ENCODE results near the gene OR2A2. TPM values are rescaled to one million over a fixed set of nuclear protein-coding genes. Genes with fewer than 3 reads are reported as not detected.
A peak's percentile ranks its signal among the peaks of the same experiment; 100 is the strongest.

The OR2A2 gene
- total and polyA plus RNA-seq, 9 of the 15 experiments (the other 6 are each of a cell fraction or from before 2014, with no cell fraction given), result not detected

DNA sequence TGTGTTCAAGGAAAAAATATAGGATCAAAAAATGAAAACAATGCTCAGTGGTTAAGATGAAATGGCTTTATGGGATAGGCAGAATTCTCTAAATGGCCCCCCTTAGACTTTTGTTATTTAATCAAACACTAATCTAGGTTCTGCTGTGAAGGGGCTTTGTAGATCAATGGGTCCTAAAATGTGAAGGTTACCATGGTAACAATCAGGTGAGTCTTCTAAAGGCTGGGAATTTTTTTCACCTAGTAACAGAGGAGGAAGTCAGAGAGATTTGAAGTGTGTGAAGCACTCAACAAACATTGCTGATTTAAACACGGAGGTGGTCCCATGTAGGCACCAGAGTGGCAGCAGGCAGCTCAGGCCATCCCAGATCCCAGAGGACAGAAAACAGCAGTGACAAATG lies 24.7 kb downstream of the OR2A2 start:
- intact Hi-C loops (cut with micrococcal nuclease) (loop anchor here (5.0 kb wide), 1 partner anchor 397 kb away; no protein-coding TSS in a partner anchor), in situ Hi-C loops (cut with MboI) (no loop called here)
- CTCF ChIA-PET (ENCODE audit: low intra/inter-chr PET ratio), result no interaction called here

More for the DNA sequence above, 24.7 kb downstream of the OR2A2 start:
- POLR2A ChIA-PET, result no interaction called here
- Histone ChIP-seq H3K4me2 (ENCODE audit: insufficient read depth, low read length) (no peak overlapping the region), H3K9ac (ENCODE audit: insufficient read depth in 1 of 2, low read depth in 2 of 2, low read length in 2 of 2) (no peak overlapping the region), H4K20me1 (replicated peaks; ENCODE audit: control insufficient read depth, insufficient read depth, low read length) (no peaks in the 10 kb centered on the region), H3K36me3 (ENCODE audit: control insufficient read depth, insufficient read depth, low read length) (no peaks in the 10 kb centered on the region), H3K9me3 (replicated peaks; ENCODE audit: control insufficient read depth, insufficient read depth, low read depth, low read length) (no peaks in the 10 kb centered on the region), H2AFZ (ENCODE audit: low read depth, low read length) (no peak overlapping the region), H3K9me1 (ENCODE audit: control insufficient read depth, insufficient read depth, low read length) (no peaks in the 10 kb centered on the region), H3K79me2 (ENCODE audit: control insufficient read depth, insufficient read depth, low read length) (no peaks in the 10 kb centered on the region), H3K27ac (ENCODE audit: extremely low read depth, low read depth, low read length) (no peak overlapping the region), H3K4me3 (no peak overlapping the region), H3K4me1 (replicated peaks in 1 of 2; ENCODE audit: control insufficient read depth in 2 of 2, insufficient read depth in 2 of 2, low read length in 2 of 2) (no peaks in the 10 kb centered on the region), H3K27me3 (ENCODE audit: control insufficient read depth in 2 of 2, insufficient read depth in 2 of 2, low read length in 2 of 2) (no peaks in the 10 kb centered on the region)
- no peak for TF ChIP-seq BDP1 (IDR thresholded peaks at IDR 0.05; ENCODE audit: insufficient read depth, insufficient read length)
- TF ChIP-seq RFX1 (IDR thresholded peaks at IDR 0.05), result peak; percentile 87
- TF ChIP-seq TEAD2 (tag; IDR thresholded peaks at IDR 0.05), result no peak
- TF ChIP-seq SNIP1 (IDR thresholded peaks at IDR 0.05; ENCODE audit: low read depth), result no peak
- TF ChIP-seq, protein P1, sequence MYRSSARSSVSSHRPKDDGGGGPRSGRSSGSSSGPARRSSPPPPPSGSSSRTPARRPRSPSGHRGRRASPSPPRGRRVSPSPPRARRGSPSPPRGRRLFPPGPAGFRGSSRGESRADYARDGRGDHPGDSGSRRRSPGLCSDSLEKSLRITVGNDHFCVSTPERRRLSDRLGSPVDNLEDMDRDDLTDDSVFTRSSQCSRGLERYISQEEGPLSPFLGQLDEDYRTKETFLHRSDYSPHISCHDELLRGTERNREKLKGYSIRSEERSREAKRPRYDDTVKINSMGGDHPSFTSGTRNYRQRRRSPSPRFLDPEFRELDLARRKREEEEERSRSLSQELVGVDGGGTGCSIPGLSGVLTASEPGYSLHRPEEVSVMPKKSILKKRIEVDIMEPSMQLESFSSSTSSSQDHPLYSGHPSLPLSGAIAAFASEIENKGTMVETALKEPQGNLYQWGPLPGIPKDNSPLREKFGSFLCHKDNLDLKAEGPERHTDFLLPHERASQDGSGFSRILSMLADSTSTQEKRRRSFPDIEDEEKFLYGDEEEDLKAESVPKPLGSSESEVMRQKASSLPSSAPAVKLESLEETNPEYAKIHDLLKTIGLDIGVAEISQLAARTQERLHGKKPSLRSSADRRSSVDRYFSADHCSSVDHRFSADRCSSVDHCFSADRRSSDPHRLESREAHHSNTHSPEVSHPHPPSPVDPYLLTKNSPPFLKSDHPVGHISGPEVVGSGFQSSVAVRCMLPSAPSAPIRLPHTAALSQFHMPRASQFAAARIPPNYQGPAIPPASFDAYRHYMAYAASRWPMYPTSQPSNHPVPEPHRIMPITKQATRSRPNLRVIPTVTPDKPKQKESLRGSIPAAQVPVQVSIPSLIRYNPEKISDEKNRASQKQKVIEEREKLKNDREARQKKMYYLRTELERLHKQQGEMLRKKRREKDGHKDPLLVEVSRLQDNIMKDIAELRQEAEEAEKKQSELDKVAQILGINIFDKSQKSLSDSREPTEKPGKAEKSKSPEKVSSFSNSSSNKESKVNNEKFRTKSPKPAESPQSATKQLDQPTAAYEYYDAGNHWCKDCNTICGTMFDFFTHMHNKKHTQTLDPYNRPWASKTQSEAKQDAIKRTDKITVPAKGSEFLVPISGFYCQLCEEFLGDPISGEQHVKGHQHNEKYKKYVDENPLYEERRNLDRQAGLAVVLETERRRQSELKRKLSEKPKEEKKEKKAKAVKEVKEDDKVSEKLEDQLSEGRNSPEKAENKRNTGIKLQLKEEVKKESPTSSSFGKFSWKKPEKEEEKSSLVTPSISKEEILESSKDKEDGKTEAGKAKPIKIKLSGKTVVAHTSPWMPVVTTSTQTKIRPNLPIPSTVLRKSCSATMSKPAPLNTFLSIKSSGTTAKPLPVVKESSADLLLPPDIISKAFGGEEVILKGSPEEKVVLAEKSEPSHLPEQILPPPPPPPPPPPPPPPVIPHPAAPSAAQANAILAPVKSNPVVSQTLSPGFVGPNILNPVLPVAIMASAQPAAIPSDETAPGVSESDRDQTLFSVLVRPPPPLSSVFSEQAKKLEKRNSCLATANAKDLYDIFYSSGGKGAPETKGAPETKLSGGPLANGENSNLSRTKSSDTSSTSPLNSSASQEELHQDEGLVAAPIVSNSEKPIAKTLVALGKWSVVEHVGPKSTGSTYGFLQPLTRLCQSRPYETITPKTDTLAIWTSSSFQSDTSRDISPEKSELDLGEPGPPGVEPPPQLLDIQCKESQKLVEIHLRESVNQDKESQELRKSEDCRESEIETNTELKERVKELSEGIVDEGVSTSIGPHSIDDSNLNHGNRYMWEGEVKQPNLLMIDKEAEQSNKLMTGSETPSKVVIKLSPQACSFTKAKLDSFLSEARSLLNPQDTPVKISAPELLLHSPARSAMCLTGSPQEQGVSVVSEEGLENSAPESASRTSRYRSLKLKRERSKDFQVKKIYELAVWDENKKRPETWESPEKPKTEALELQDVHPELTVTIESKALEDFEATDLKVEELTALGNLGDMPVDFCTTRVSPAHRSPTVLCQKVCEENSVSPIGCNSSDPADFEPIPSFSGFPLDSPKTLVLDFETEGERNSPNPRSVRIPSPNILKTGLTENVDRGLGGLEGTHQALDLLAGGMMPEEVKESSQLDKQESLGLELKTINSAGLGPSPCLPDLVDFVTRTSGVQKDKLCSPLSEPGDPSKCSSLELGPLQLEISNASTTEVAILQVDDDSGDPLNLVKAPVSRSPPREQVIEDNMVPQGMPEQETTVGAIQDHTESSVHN (IDR thresholded peaks at IDR 0.05; ENCODE audit: borderline replicate concordance in 1 of 2, low read depth in 1 of 2), result no peak
- TF ChIP-seq ETV6 (IDR thresholded peaks at IDR 0.05; ENCODE audit: borderline replicate concordance in 1 of 2, low read depth in 2 of 2, low read length in 1 of 2), result no peak
- TF ChIP-seq ETV6 (CRISPR knock-in tag; IDR thresholded peaks at IDR 0.05; ENCODE audit: borderline replicate concordance), result no peak
- no peak for FAIRE-seq
- ATAC-seq, result no peak
- no peak for DNase-seq (ENCODE audit: extremely low read depth in 1 of 4, low spot score in 3 of 4)
- WGBS (ENCODE audit: insufficient coverage, low coverage, missing lambda C conversion rate), result 0% methylated on average over 1 of the region's 1 CpG
- BruUV-seq (replicated peaks), result no TSS peak

All from K562 (cell line).